HCT116 (cell line): ENCODE data around the gene NPIPB2. TPM values are rescaled to one million over a fixed set of nuclear protein-coding genes. Genes with fewer than 3 reads are reported as not detected.
"Not testable (repeated sequence)": the region's sequence is repeated elsewhere in the genome, so short reads cannot be mapped to it uniquely, and the experiment has no call there.

Experiments
- ATAC-seq: fragments of 200-7000 bp; cut with Tn5 transposase; 2 replicates; pipeline ENCODE4 v1.9.1; 2020; ENCODE audit warnings: mild to moderate bottlenecking, moderate library complexity
- BruUV-seq: library from RNA; stranded (reverse); fragments of 400-500 nt; replicated peaks from 2 replicates; lab custom pipeline; 2021; lab: Mats Ljungman, UMichigan
- CTCF ChIA-PET: fragments of 300-600 bp; sonication (Branson Sonifier 250); formaldehyde crosslinking; loops from one replicate; lab custom pipeline; 2021; ENCODE audit warnings: antibody characterized with exemption; lab: Charles Lee
- POLR2A ChIA-PET: fragments of 300-600, 350-600 bp; sonication (Branson Sonifier 250); formaldehyde crosslinking; loops from one replicate; lab custom pipeline; 2021; ENCODE audit warnings: antibody characterized with exemption; lab: Charles Lee
- RAD21 ChIA-PET, 2 experiments: fragments of 300-600 bp; sonication (Branson Sonifier 250); formaldehyde crosslinking; loops; one replicate each; lab custom pipeline; 2023; ENCODE audit warnings: low total read pairs in 2 of 2; ENCODE audit not compliant: uncharacterized antibody in 2 of 2, unreplicated experiment in 2 of 2, low non-redundant PET in 1 of 2; lab: Charles Lee
- DNase-seq: peaks from one replicate; pipeline ENCODE4 v3.0.0-alpha.2; 2010; ENCODE audit warnings: low read depth, low spot score
- H2AFZ ChIP-seq: fragments of 200-600 bp; shearing (Covaris generic), sonication (generic); 2 replicates; pipeline ENCODE4 v1.6.1; 2017; ENCODE audit warnings: low read depth, mixed run types, mixed read lengths, antibody characterized with exemption, low read length; ENCODE audit not compliant: poor library complexity, severe bottlenecking
- H3K27ac ChIP-seq: 2 replicates; pipeline ENCODE4 v1.5.1; 2012; ENCODE audit warnings: low read depth, low read length
- H3K27me3 ChIP-seq: fragments of 200-600 bp; sonication (generic); 2 replicates; pipeline ENCODE4 v1.6.1; 2016; ENCODE audit warnings: mixed run types, low read length, mixed read lengths; ENCODE audit not compliant: insufficient read depth
- H3K36me3 ChIP-seq, 2 experiments: fragments of 200-500 bp in 1 of 2; fragments of 200-600 bp in 1 of 2; sonication (Bioruptor generic) in 1 of 2; sonication (generic) in 1 of 2; 2 replicates each; pipeline versions ENCODE4 v1.5.1 to v1.6.1; 2014 to 2016; ENCODE audit warnings: low read length in 2 of 2, inconsistent platforms in 1 of 2, mixed read lengths in 1 of 2, mixed run types in 1 of 2; ENCODE audit not compliant: insufficient read depth in 2 of 2, control insufficient read depth in 1 of 2
- H3K4me1 ChIP-seq, 2 experiments: fragments of 200-600 bp in 1 of 2; sonication (generic) in 1 of 2; 2 replicates each; pipeline versions ENCODE4 v1.5.1 to v1.6.1; 2012 to 2017; ENCODE audit warnings: low read length in 2 of 2, inconsistent platforms in 1 of 2, mild to moderate bottlenecking in 1 of 2, mixed read lengths in 1 of 2, mixed run types in 1 of 2, moderate library complexity in 1 of 2; ENCODE audit not compliant: insufficient read depth in 2 of 2, control insufficient read depth in 1 of 2
- H3K4me2 ChIP-seq: fragments of 200-600 bp; sonication (generic); 2 replicates; pipeline ENCODE4 v1.6.1; 2017; ENCODE audit warnings: mixed run types, low read length, mixed read lengths
- H3K4me3 ChIP-seq, 2 experiments: fragments of 200-600 bp in 1 of 2; sonication (generic) in 1 of 2; replicated peaks in 1 of 2; 2 replicates each; pipeline ENCODE4 v1.5.1; 2011 to 2016; ENCODE audit warnings: low read length in 2 of 2, control low read depth in 1 of 2, low read depth in 1 of 2, mild to moderate bottlenecking in 1 of 2, mixed read lengths in 1 of 2, mixed run types in 1 of 2
- H3K79me2 ChIP-seq: fragments of 200-600 bp; sonication (generic); 2 replicates; pipeline ENCODE4 v1.6.1; 2017; ENCODE audit warnings: mild to moderate bottlenecking, mixed run types, low read length, moderate library complexity, mixed read lengths; ENCODE audit not compliant: insufficient read depth
- H3K9ac ChIP-seq: fragments of 200-600 bp; sonication (generic); 2 replicates; pipeline ENCODE4 v1.6.1; 2016; ENCODE audit warnings: low read length, mixed read lengths
- H3K9me2 ChIP-seq: fragments of 200-600 bp; sonication (generic), shearing (Covaris generic); 2 replicates; pipeline ENCODE4 v1.6.1; 2017; ENCODE audit warnings: mixed run types, mild to moderate bottlenecking, moderate library complexity; ENCODE audit not compliant: insufficient read depth
- H3K9me3 ChIP-seq, 2 experiments: fragments of 200-500 bp in 1 of 2; fragments of 200-600 bp in 1 of 2; sonication (Bioruptor generic) in 1 of 2; sonication (generic) in 1 of 2; 2 replicates each; pipeline ENCODE4 v1.6.1; 2014 to 2017; ENCODE audit warnings: low read length in 2 of 2, mixed read lengths in 2 of 2, inconsistent platforms in 1 of 2, low read depth in 1 of 2, mild to moderate bottlenecking in 1 of 2, mixed run types in 1 of 2, moderate library complexity in 1 of 2; ENCODE audit not compliant: control insufficient read depth in 1 of 2, insufficient read depth in 1 of 2
- H4K20me1 ChIP-seq: fragments of 200-600 bp; sonication (generic), shearing (Covaris generic); 2 replicates; pipeline ENCODE4 v1.6.1; 2017; ENCODE audit warnings: mixed run types, mild to moderate bottlenecking, moderate library complexity; ENCODE audit not compliant: insufficient read depth
- CEBPB ChIP-seq: IDR thresholded peaks from 2 replicates; pipeline ENCODE4 v1.6.1; 2012; ENCODE audit warnings: low read depth
- EGR1 ChIP-seq: IDR thresholded peaks from 2 replicates; pipeline ENCODE4 v1.6.1; 2012; ENCODE audit warnings: low read depth
- ELF1 ChIP-seq: IDR thresholded peaks from 2 replicates; pipeline ENCODE4 v1.6.1; 2012; ENCODE audit warnings: low read depth, borderline replicate concordance
- EZH2 ChIP-seq: fragments of 200-600 bp; sonication (generic); IDR thresholded peaks from 2 replicates; pipeline ENCODE4 v1.6.1; 2017; ENCODE audit warnings: antibody characterized with exemption, mixed run types
- EZH2phosphoT487 ChIP-seq: fragments of 200-600 bp; IDR thresholded peaks from 2 replicates; pipeline ENCODE4 v1.6.1; 2018; ENCODE audit warnings: antibody characterized with exemption, borderline replicate concordance
- FOSL1 ChIP-seq: IDR thresholded peaks from 2 replicates; pipeline ENCODE4 v1.6.1; 2012; ENCODE audit warnings: low read depth
- JUND ChIP-seq: IDR thresholded peaks from 2 replicates; pipeline ENCODE4 v1.6.1; 2012
- POLR2A ChIP-seq: IDR thresholded peaks from 2 replicates; pipeline ENCODE4 v1.7.0; 2011; ENCODE audit warnings: borderline replicate concordance; ENCODE audit not compliant: insufficient read depth, insufficient read length; ENCODE audit errors: extremely low read depth
- POLR2AphosphoS5 ChIP-seq: IDR thresholded peaks from 2 replicates; pipeline ENCODE4 v1.6.1; 2011; ENCODE audit warnings: mild to moderate bottlenecking, low read depth, low read length, moderate library complexity
- RAD21 ChIP-seq: IDR thresholded peaks from 2 replicates; pipeline ENCODE4 v1.6.1; 2012; ENCODE audit warnings: low read depth, mild to moderate bottlenecking
- SIN3A ChIP-seq: IDR thresholded peaks from 2 replicates; pipeline ENCODE4 v1.6.1; 2012; ENCODE audit warnings: low read depth
- SP1 ChIP-seq: IDR thresholded peaks from 2 replicates; pipeline ENCODE4 v1.6.1; 2012; ENCODE audit warnings: low read depth
- SRF ChIP-seq: IDR thresholded peaks from 2 replicates; pipeline ENCODE4 v1.6.1; 2012; ENCODE audit warnings: low read depth
- TCF7L2 ChIP-seq: IDR thresholded peaks from 2 replicates; pipeline ENCODE4 v1.7.0; 2011; ENCODE audit warnings: borderline replicate concordance, inconsistent platforms; ENCODE audit not compliant: insufficient read depth, insufficient read length; ENCODE audit errors: extremely low read depth
- YY1 ChIP-seq: IDR thresholded peaks from 2 replicates; pipeline ENCODE4 v1.6.1; 2011; ENCODE audit warnings: low read length, low read depth, moderate library complexity, mild to moderate bottlenecking; ENCODE audit not compliant: insufficient replicate concordance; ENCODE audit errors: extremely low read depth
- ZFX ChIP-seq: fragments of 450-650 bp; IDR thresholded peaks from 2 replicates; pipeline ENCODE4 v1.6.1; 2017
- ZNF274 ChIP-seq: fragments of 200-500 bp; sonication (Bioruptor generic); IDR thresholded peaks from 2 replicates; pipeline ENCODE4 v1.6.1; 2014; ENCODE audit warnings: mild to moderate bottlenecking, low read depth, low read length, inconsistent platforms
- intact Hi-C: fragments of 100-400 bp; cut with micrococcal nuclease; formaldehyde crosslinking; loops from 2 replicates; pipeline ENCODE4 v1.10.0; 2022
- total RNA-seq: library from RNA; stranded (reverse); gene quantifications from one replicate; pipeline ENCODE4 v1.2.1, GENCODE V29; 2021; ENCODE audit not compliant: unreplicated experiment
- TF ChIP-seq, protein P1 (sequence below): IDR thresholded peaks from 2 replicates; pipeline ENCODE4 v1.6.1; 2012
- TF ChIP-seq, protein P2 (sequence below): IDR thresholded peaks from 2 replicates; pipeline ENCODE4 v1.6.1; 2012; ENCODE audit warnings: low read depth

NPIPB2 gene
- total RNA-seq, 1 experiment from 2014 or later: 10.7 TPM

DNA sequence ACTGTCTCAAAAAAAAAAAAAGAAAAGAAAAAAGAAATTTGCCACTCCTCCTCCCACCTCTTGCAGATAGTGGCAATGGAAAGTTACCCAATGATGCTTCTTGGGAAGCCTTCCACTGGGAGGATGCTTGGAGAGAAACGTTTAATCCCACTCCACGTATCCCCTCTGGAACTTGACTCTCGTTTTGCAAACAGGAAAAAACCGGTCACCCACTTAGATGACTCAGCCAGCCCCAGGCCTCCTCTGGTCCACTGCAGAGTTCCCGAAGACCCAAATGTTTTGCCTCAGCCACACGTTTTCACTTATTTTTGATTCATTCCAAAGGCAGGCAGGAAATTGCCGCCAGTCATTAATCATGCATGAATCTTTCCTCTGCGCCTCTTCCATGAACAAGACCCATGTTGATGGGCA lies 13.9 kb upstream of the NPIPB2 start:
- DNase-seq: no peak
- H3K9ac ChIP-seq: no peak overlapping the region
- H3K36me3 ChIP-seq: no peaks in the 10 kb centered on the region
- no peak overlapping the region for H3K4me3 ChIP-seq
- no peaks in the 10 kb centered on the region for H3K9me3 ChIP-seq
- BruUV-seq: no TSS peak
- CTCF ChIA-PET: no interaction called here
- intact Hi-C loops: no loop called here
- TF ChIP-seq FOSL1 (no peak), ZNF274 (no peak), EGR1 (no peak), RAD21 (no peak), TCF7L2 (no peak), SIN3A (no peak), SRF (no peak), POLR2A (no peak), ZFX (no peak), EZH2 (no peak), CEBPB (no peak), YY1 (no peak), JUND (no peak), EZH2phosphoT487 (no peak), ELF1 (no peak), SP1 (no peak), POLR2AphosphoS5 (no peak)
- TF ChIP-seq, protein P1, sequence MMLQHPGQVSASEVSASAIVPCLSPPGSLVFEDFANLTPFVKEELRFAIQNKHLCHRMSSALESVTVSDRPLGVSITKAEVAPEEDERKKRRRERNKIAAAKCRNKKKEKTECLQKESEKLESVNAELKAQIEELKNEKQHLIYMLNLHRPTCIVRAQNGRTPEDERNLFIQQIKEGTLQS: no peak
- TF ChIP-seq, protein P2, sequence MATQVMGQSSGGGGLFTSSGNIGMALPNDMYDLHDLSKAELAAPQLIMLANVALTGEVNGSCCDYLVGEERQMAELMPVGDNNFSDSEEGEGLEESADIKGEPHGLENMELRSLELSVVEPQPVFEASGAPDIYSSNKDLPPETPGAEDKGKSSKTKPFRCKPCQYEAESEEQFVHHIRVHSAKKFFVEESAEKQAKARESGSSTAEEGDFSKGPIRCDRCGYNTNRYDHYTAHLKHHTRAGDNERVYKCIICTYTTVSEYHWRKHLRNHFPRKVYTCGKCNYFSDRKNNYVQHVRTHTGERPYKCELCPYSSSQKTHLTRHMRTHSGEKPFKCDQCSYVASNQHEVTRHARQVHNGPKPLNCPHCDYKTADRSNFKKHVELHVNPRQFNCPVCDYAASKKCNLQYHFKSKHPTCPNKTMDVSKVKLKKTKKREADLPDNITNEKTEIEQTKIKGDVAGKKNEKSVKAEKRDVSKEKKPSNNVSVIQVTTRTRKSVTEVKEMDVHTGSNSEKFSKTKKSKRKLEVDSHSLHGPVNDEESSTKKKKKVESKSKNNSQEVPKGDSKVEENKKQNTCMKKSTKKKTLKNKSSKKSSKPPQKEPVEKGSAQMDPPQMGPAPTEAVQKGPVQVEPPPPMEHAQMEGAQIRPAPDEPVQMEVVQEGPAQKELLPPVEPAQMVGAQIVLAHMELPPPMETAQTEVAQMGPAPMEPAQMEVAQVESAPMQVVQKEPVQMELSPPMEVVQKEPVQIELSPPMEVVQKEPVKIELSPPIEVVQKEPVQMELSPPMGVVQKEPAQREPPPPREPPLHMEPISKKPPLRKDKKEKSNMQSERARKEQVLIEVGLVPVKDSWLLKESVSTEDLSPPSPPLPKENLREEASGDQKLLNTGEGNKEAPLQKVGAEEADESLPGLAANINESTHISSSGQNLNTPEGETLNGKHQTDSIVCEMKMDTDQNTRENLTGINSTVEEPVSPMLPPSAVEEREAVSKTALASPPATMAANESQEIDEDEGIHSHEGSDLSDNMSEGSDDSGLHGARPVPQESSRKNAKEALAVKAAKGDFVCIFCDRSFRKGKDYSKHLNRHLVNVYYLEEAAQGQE: no peak
- TF ChIP-seq, all 23 proteins: peak for 0
- ChIA-PET RAD21 (no interaction called here), POLR2A (no interaction called here)
- ATAC-seq: no peak
- Histone ChIP-seq H3K27ac (no peak overlapping the region), H3K4me2 (no peak overlapping the region), H2AFZ (no peak overlapping the region), H3K79me2 (no peaks in the 10 kb centered on the region), H3K9me2 (no peaks in the 10 kb centered on the region), H4K20me1 (no peaks in the 10 kb centered on the region), H3K27me3 (no peaks in the 10 kb centered on the region), H3K4me1 (peaks cover 0 to 5% of the 10 kb centered on the region in 2 experiments; a peak in 2 of 4 replicates)

DNA sequence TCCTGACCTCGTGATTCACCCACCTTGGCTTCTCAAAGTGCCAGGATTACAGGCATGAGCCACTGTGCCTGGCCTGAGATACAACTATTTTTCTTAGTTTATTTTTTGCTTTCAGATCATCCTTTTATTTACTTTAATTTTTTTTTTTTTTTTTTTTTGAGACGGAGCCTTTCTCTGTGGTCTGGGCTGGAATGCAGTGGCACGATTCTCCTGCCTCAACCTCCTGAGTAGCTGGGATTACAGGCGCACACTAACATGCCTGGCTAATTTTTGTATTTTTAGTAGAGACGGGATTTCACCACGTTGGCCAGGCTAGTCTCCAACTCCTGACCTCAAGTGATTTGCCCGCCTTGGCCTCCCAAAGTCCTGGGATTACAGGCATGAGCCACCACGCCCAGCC lies 11.7 kb upstream of the NPIPB2 start:
- RAD21 ChIA-PET, CTCF ChIA-PET, BruUV-seq: not testable (repeated sequence)

More for the DNA sequence above, 11.7 kb upstream of the NPIPB2 start:
- H3K9me2 ChIP-seq, H3K9ac ChIP-seq, H3K4me3 ChIP-seq, POLR2A ChIA-PET, H3K27me3 ChIP-seq, H3K79me2 ChIP-seq, H3K27ac ChIP-seq, ATAC-seq, H4K20me1 ChIP-seq, H3K4me2 ChIP-seq, DNase-seq, H3K9me3 ChIP-seq, H3K36me3 ChIP-seq, H2AFZ ChIP-seq, H3K4me1 ChIP-seq, intact Hi-C loops: not testable (repeated sequence)
